ENCODE results near the gene SLU7.

DNA sequence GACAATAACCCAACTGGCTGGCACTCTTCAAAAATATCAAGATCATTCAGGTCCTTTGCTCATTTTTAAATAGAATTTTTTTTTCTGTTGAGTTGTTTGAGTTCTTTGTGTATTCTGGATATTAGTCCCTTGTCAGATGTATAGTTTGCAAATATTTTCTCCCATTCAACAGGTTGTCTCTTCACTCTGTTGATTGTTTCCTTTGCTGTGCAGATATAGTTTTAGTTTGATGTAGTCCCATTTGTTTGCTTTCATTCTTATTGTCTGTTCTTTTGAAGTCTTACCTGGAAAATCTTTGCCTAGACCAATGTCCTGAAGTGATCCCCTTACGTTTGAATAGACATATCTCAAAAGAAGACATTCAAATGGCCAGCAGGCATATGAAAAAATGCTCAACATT is 25.5 kb upstream of the SLU7 start:
- TF ChIP-seq SIN3A (IDR thresholded peaks at IDR 0.05; ENCODE audit: borderline replicate concordance, low read depth, low read length) (no peak), MEF2A (IDR thresholded peaks at IDR 0.05; ENCODE audit: borderline replicate concordance, low read depth) (no peak), EZH2phosphoT487 (IDR thresholded peaks at IDR 0.05; ENCODE audit: borderline replicate concordance, low read depth) (no peak), POLR2AphosphoS5 (IDR thresholded peaks at IDR 0.05; ENCODE audit: low read depth, low read length) (no peak), GATA2 (CRISPR knock-in tag; IDR thresholded peaks at IDR 0.05) (no peak), FOXM1 (IDR thresholded peaks at IDR 0.05; ENCODE audit: low read depth) (no peak), SMC3 (IDR thresholded peaks at IDR 0.05; ENCODE audit: low read depth, low read length) (no peak)
- TF ChIP-seq, protein P1, sequence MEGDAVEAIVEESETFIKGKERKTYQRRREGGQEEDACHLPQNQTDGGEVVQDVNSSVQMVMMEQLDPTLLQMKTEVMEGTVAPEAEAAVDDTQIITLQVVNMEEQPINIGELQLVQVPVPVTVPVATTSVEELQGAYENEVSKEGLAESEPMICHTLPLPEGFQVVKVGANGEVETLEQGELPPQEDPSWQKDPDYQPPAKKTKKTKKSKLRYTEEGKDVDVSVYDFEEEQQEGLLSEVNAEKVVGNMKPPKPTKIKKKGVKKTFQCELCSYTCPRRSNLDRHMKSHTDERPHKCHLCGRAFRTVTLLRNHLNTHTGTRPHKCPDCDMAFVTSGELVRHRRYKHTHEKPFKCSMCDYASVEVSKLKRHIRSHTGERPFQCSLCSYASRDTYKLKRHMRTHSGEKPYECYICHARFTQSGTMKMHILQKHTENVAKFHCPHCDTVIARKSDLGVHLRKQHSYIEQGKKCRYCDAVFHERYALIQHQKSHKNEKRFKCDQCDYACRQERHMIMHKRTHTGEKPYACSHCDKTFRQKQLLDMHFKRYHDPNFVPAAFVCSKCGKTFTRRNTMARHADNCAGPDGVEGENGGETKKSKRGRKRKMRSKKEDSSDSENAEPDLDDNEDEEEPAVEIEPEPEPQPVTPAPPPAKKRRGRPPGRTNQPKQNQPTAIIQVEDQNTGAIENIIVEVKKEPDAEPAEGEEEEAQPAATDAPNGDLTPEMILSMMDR (IDR thresholded peaks at IDR 0.05) = no peak
- TF ChIP-seq, protein P2, sequence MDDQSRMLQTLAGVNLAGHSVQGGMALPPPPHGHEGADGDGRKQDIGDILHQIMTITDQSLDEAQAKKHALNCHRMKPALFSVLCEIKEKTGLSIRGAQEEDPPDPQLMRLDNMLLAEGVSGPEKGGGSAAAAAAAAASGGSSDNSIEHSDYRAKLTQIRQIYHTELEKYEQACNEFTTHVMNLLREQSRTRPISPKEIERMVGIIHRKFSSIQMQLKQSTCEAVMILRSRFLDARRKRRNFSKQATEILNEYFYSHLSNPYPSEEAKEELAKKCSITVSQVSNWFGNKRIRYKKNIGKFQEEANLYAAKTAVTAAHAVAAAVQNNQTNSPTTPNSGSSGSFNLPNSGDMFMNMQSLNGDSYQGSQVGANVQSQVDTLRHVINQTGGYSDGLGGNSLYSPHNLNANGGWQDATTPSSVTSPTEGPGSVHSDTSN (IDR thresholded peaks at IDR 0.05) = no peak
- TF ChIP-seq, protein P3, sequence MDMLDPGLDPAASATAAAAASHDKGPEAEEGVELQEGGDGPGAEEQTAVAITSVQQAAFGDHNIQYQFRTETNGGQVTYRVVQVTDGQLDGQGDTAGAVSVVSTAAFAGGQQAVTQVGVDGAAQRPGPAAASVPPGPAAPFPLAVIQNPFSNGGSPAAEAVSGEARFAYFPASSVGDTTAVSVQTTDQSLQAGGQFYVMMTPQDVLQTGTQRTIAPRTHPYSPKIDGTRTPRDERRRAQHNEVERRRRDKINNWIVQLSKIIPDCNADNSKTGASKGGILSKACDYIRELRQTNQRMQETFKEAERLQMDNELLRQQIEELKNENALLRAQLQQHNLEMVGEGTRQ (IDR thresholded peaks at IDR 0.05; ENCODE audit: borderline replicate concordance, low read depth, low read length) = no peak
